ENCODE measurements around the gene SEC23B. TPM values are rescaled to one million over a fixed set of nuclear protein-coding genes. Genes with fewer than 3 reads are reported as not detected.

SEC23B gene
- polyA plus RNA-seq, 1 donor from 2014 or later, result 77.8 TPM

- Histone ChIP-seq H3K4me2 (ENCODE audit: low read length) (no peak overlapping the region), H3K27ac (ENCODE audit: low read length) (no peak overlapping the region), H3K27me3 (ENCODE audit: insufficient read depth, low read depth, low read length) (no peaks in the 10 kb centered on the region), H3K9me3 (ENCODE audit: low read length) (no peaks in the 10 kb centered on the region), H3K4me3 (ENCODE audit: low read length) (no peak overlapping the region), H3K36me3 (ENCODE audit: insufficient read depth, low read length) (peaks cover 5% of the 10 kb centered on the region), H2AFZ (ENCODE audit: low read depth, low read length) (no peak overlapping the region), H3K9ac (ENCODE audit: low read length) (no peak overlapping the region), H3K79me2 (replicated peaks; ENCODE audit: insufficient read depth, low read length) (no peaks in the 10 kb centered on the region), H3K9me2 (ENCODE audit: insufficient read depth, low read length) (no peaks in the 10 kb centered on the region), H3F3A (ENCODE audit: insufficient read depth, low read length, poor library complexity, severe bottlenecking) (no peaks in the 10 kb centered on the region), H4K20me1 (ENCODE audit: insufficient read depth) (no peaks in the 10 kb centered on the region)
- TF ChIP-seq TAF1 (IDR thresholded peaks at IDR 0.05; ENCODE audit: low read depth) (no peak), RAD21 (conservative IDR thresholded peaks at IDR 0.05) (no peak), POLR2AphosphoS5 (IDR thresholded peaks at IDR 0.05) (no peak), EP300 (conservative IDR thresholded peaks at IDR 0.05; ENCODE audit: poor library complexity, severe bottlenecking) (no peak), MXI1 (conservative IDR thresholded peaks at IDR 0.05; ENCODE audit: poor library complexity, severe bottlenecking) (no peak)
Observed at GRCh38 chr20:18545566-18545965, 37.8 kb downstream of the SEC23B start.

- H3K36me3 ChIP-seq (ENCODE audit: insufficient read depth, low read length), result peaks cover 5% of the 10 kb centered on the region
- H3F3A ChIP-seq (ENCODE audit: insufficient read depth, low read length, poor library complexity, severe bottlenecking), result no peaks in the 10 kb centered on the region
- no peaks in the 10 kb centered on the region for H3K9me2 ChIP-seq (ENCODE audit: insufficient read depth, low read length)
- no peak for TF ChIP-seq EP300 (conservative IDR thresholded peaks at IDR 0.05; ENCODE audit: poor library complexity, severe bottlenecking)
- H2AFZ ChIP-seq (ENCODE audit: low read depth, low read length), result no peak overlapping the region
- H3K79me2 ChIP-seq (replicated peaks; ENCODE audit: insufficient read depth, low read length), result no peaks in the 10 kb centered on the region
- H4K20me1 ChIP-seq (ENCODE audit: insufficient read depth), result no peaks in the 10 kb centered on the region
- no peak overlapping the region for H3K4me2 ChIP-seq (ENCODE audit: low read length)
- H3K4me3 ChIP-seq (ENCODE audit: low read length), result no peak overlapping the region
- no peaks in the 10 kb centered on the region for H3K27me3 ChIP-seq (ENCODE audit: insufficient read depth, low read depth, low read length)
- H3K9ac ChIP-seq (ENCODE audit: low read length), result no peak overlapping the region
- H3K9me3 ChIP-seq (ENCODE audit: low read length), result no peaks in the 10 kb centered on the region
- H3K27ac ChIP-seq (ENCODE audit: low read length), result no peak overlapping the region
Observed at GRCh38 chr20:18548465-18548864, 40.7 kb downstream of the SEC23B start.

- Histone ChIP-seq H3K9me2 (ENCODE audit: insufficient read depth, low read length) (no peaks in the 10 kb centered on the region), H3K4me3 (ENCODE audit: low read length) (no peak overlapping the region), H3F3A (ENCODE audit: insufficient read depth, low read length, poor library complexity, severe bottlenecking) (no peaks in the 10 kb centered on the region), H3K36me3 (ENCODE audit: insufficient read depth, low read length) (no peaks in the 10 kb centered on the region), H3K9me3 (ENCODE audit: low read length) (no peaks in the 10 kb centered on the region), H4K20me1 (ENCODE audit: insufficient read depth) (no peaks in the 10 kb centered on the region), H2AFZ (ENCODE audit: low read depth, low read length) (no peak overlapping the region), H3K9ac (ENCODE audit: low read length) (no peak overlapping the region), H3K27me3 (ENCODE audit: insufficient read depth, low read depth, low read length) (no peaks in the 10 kb centered on the region), H3K4me2 (ENCODE audit: low read length) (no peak overlapping the region), H3K79me2 (replicated peaks; ENCODE audit: insufficient read depth, low read length) (no peaks in the 10 kb centered on the region), H3K27ac (ENCODE audit: low read length) (no peak overlapping the region)
- TF ChIP-seq MXI1 (conservative IDR thresholded peaks at IDR 0.05; ENCODE audit: poor library complexity, severe bottlenecking) (no peak), RAD21 (conservative IDR thresholded peaks at IDR 0.05) (no peak), EZH2 (IDR thresholded peaks at IDR 0.05; ENCODE audit: borderline replicate concordance, insufficient read depth, low read length, poor library complexity, severe bottlenecking) (no peak), CTCF (IDR thresholded peaks at IDR 0.05; ENCODE audit: poor library complexity, severe bottlenecking) (no peak), POLR2AphosphoS5 (IDR thresholded peaks at IDR 0.05) (no peak), SMC3 (conservative IDR thresholded peaks at IDR 0.05; ENCODE audit: poor library complexity) (no peak)
Observed at GRCh38 chr20:18553746-18554145, 46.0 kb downstream of the SEC23B start.

Measured in neural cell (in vitro differentiated cells).